HG03175 (cell line): ENCODE data around the gene ABHD14A.

Experiments
- ATAC-seq: cut with Tn5 transposase; IDR thresholded peaks from one replicate; pipeline ENCODE4 v1.9.1; 2021; ENCODE audit warnings: mild to moderate bottlenecking, moderate library complexity; ENCODE audit not compliant: unreplicated experiment

The ABHD14A gene

GRCh38 chr3:51955893-51956770 is 18.7 kb upstream of the ABHD14A start:
- no peak for ATAC-seq

- ATAC-seq = no peak
These were observed 17.2 kb upstream of the ABHD14A start for GRCh38 chr3:51957520-51958205.

- ATAC-seq = no peak
These were observed 16.0 kb upstream of the ABHD14A start for GRCh38 chr3:51958603-51959521.

GRCh38 chr3:51959651-51960050 is 15.2 kb upstream of the ABHD14A start:
- no peak for ATAC-seq

- ATAC-seq = no peak
These were observed 14.5 kb upstream of the ABHD14A start for GRCh38 chr3:51960386-51960785.

- no peak for ATAC-seq
These were observed 13.9 kb upstream of the ABHD14A start for GRCh38 chr3:51961011-51961410.

GRCh38 chr3:51961602-51962569 is 13.0 kb upstream of the ABHD14A start:
- ATAC-seq = no peak

GRCh38 chr3:51962854-51963530 is 11.9 kb upstream of the ABHD14A start:
- ATAC-seq = no peak

GRCh38 chr3:51963951-51964451 is 10.9 kb upstream of the ABHD14A start:
- ATAC-seq = no peak

- ATAC-seq = no peak
These were observed 10.3 kb upstream of the ABHD14A start for GRCh38 chr3:51964521-51964920.

GRCh38 chr3:51966016-51966415 is 8.8 kb upstream of the ABHD14A start:
- ATAC-seq = no peak

GRCh38 chr3:51966486-51966885 is 8.4 kb upstream of the ABHD14A start:
- ATAC-seq = no peak

- no peak for ATAC-seq
These were observed 7.9 kb upstream of the ABHD14A start for GRCh38 chr3:51966922-51967383.

- ATAC-seq = no peak
These were observed 7.3 kb upstream of the ABHD14A start, which contains the start of gene PCBP4 for GRCh38 chr3:51967384-51968169. PCBP4 (minus strand) TSS chr3:51967454; CDS start chr3:51961240, 6,214 bp downstream.

GRCh38 chr3:51968170-51968775 is 6.6 kb upstream of the ABHD14A start:
- no peak for ATAC-seq

GRCh38 chr3:51968883-51969678 is 5.8 kb upstream of the ABHD14A start:
- ATAC-seq = no peak

- no peak for ATAC-seq
These were observed 5.0 kb upstream of the ABHD14A start for GRCh38 chr3:51969841-51970240.
